Heart right ventricle (tissue), 16 donors: ENCODE results near the gene ADCY4. TPM values are rescaled to one million over a fixed set of nuclear protein-coding genes. Genes with fewer than 3 reads are reported as not detected.

ENCODE experiments used
- ATAC-seq, 8 donors: fragments of 200-7000 bp; cut with Tn5 transposase; one replicate each; pipeline ENCODE4 v1.9.1; 2020; ENCODE audit warnings: mild to moderate bottlenecking in 8 of 8, moderate library complexity in 8 of 8, moderate number of reproducible peaks in 1 of 8
- DNase-seq, 2 donors: peaks; one replicate each; pipeline ENCODE4 v3.0.0-alpha.2; 2020
- H3K27ac ChIP-seq, 10 donors: fragments of 200-600 bp; sonication (generic) in 2 of 10; one replicate each; pipeline versions ENCODE4 v1.5.0 to v1.8.0; 2020 to 2022; ENCODE audit warnings: mild to moderate bottlenecking in 3 of 10
- H3K27me3 ChIP-seq, 7 donors: fragments of 200-600 bp; one replicate each; pipeline ENCODE4 v1.8.0; 2021 to 2022; ENCODE audit warnings: mild to moderate bottlenecking in 2 of 7
- H3K36me3 ChIP-seq, 9 donors: fragments of 200-600 bp; sonication (generic) in 1 of 9; one replicate each; pipeline versions ENCODE4 v1.5.0 to v1.8.0; 2020 to 2022; ENCODE audit warnings: mild to moderate bottlenecking in 2 of 9
- H3K4me1 ChIP-seq, 9 donors: fragments of 200-600 bp; sonication (generic) in 1 of 9; one replicate each; pipeline versions ENCODE4 v1.5.0 to v1.8.0; 2020 to 2022; ENCODE audit warnings: mild to moderate bottlenecking in 4 of 9
- H3K4me3 ChIP-seq, 10 donors: fragments of 200-600 bp; sonication (generic) in 2 of 10; one replicate each; pipeline versions ENCODE4 v1.5.0 to v1.8.0; 2020 to 2022; ENCODE audit warnings: mild to moderate bottlenecking in 7 of 10, moderate library complexity in 2 of 10
- H3K9me3 ChIP-seq, 11 donors: fragments of 200-600 bp in 10 of 11; sonication (generic) in 2 of 11; one replicate each; pipeline versions ENCODE4 v1.5.0 to v1.8.0; 2013 to 2022; ENCODE audit warnings: mild to moderate bottlenecking in 2 of 11, control low read depth in 1 of 11, moderate library complexity in 1 of 11
- CTCF ChIP-seq, 9 donors: fragments of 200-600 bp; sonication (generic) in 2 of 9; IDR thresholded peaks; one replicate each; pipeline versions ENCODE4 v1.5.0 to v1.8.0; 2021 to 2022; ENCODE audit warnings: antibody characterized with exemption in 9 of 9, mild to moderate bottlenecking in 5 of 9, moderate library complexity in 1 of 9
- WGBS, 2 donors: extraction: QIAGEN DNeasy Blood & Tissue Kit; methylation state at CpG; one replicate each; pipeline ENCODE4 v1.1.7; 2013; ENCODE audit warnings: inconsistent platforms in 1 of 2; 5-methylcytosine and 5-hydroxymethylcytosine counted together
- intact Hi-C, 10 donors: fragments of 100-400 bp; cut with DNase I; formaldehyde crosslinking; loops; one replicate each; pipeline versions ENCODE4 v1.11.1 to v1.14.2; 2022
- polyA plus RNA-seq, 2 donors: library from polyadenylated mRNA; stranded (reverse); fragments of 200-250 nt; gene quantifications; one replicate each; pipeline ENCODE4 v1.2.3, GENCODE V29; 2013
- total RNA-seq, 10 donors: library from RNA; stranded (reverse); fragmentation: NEBNext Ultra II Directional in 3 of 10; extraction: Animal tissue kit (Norgen Biotek cat#: 25700) in 3 of 10; gene quantifications; one replicate each; pipeline versions ENCODE4 v1.2.1 to v1.2.4, GENCODE V29; 2021 to 2023
- donor health status: Arrhythmogenic right ventricular cardiomyopathy.
- donor health status: ischemic (EF 13 %, LVEDD 7.1; RV severe dilation, severe dysfunction).
- donor health status: healthy with polysubstance abuse.
- donor health status: DM: no; HTN: yes; CAD: no.
- donor health status: DM: no; HTN: no; CAD: no.
- donor health status: ischemic (EF 25% LVEDD 6.9; RV normal size, moderate dysfunction).
- donor health status: ischemic (EF 25% LVEDD 5.7; RV mildly dilated, moderate dysfunction).
- donor health status: healthy.
- donor health status: DM: yes; HTN: yes; CAD: no.
- donor health status: Ischemic cardiomyopathy.
- donor health status: ischemic (EF 35%, LVEDD 5.7; RV mildly dilated, moderate dysfunction).
- donor health status: nonischemic (EF 11% LVEDD 7.7; RV severe dilation, severe dysfunction).
- donor health status: DM: yes; HTN: yes; CAD: no.
- donor health status: PGD.
- donor health status: ischemic (EF 29% LVEDD 5.4; RV normal size, mild dysfunction).
- donor health status: nonischemic (EF 23%, LVEDD 6.1; RV moderate dilation, normal function).

Gene ADCY4
- total and polyA plus RNA-seq, 12 donors: 17.4 to 104 (median 23.4) TPM

GRCh38 chr14:24269368-24269767 is 65.5 kb downstream of the ADCY4 start:
- Histone ChIP-seq H3K36me3 (peaks cover 0 to 49% (median 0%) of the 10 kb centered on the region in 9 donors), H3K4me3 (no peak overlapping the region), H3K9me3 (no peaks in the 10 kb centered on the region), H3K27ac (no peak overlapping the region), H3K4me1 (peaks cover 0 to 36% (median 13%) of the 10 kb centered on the region in 9 donors), H3K27me3 (no peaks in the 10 kb centered on the region)
- TF ChIP-seq CTCF (IDR thresholded peaks at IDR 0.05): no peak
- intact Hi-C loops: no loop called here
- WGBS, 2 donors: 93 to 97% methylated on average over 8 of the region's 8 CpGs
- ATAC-seq (no peak), DNase-seq (no peak)

Other genes with a start within 250 kb of the ADCY4 start
Only the 30 nearest of the 33 such genes appear.
- 1 to 10 TPM; 1.7 to 3.5 (median 2.2) TPM for gene NRL, start 220.1 kb downstream of the ADCY4 start, total RNA-seq
- gene NRL, start 220.1 kb downstream of the ADCY4 start, polyA plus RNA-seq: 1 to 10 TPM; 1.5 to 3.3 TPM
- 100 to 1,000 TPM; 105 to 176 (median 131) TPM for gene FITM1, start 204.4 kb downstream of the ADCY4 start, total RNA-seq
- 100 to 1,000 TPM in 1 of 2 donors, 10 to 100 TPM in 1; 77.0 to 247 TPM for gene FITM1, start 204.4 kb downstream of the ADCY4 start, polyA plus RNA-seq
- gene PSME1, start 198.9 kb downstream of the ADCY4 start, total RNA-seq: 100 to 1,000 TPM in 5 of 10 donors, 10 to 100 TPM in 5; 84.3 to 341 (median 100.0) TPM
- gene PSME1, start 198.9 kb downstream of the ADCY4 start, polyA plus RNA-seq: 100 to 1,000 TPM; 138 to 149 TPM
- 10 to 100 TPM; 10.2 to 18.8 (median 13.3) TPM for gene EMC9, start 193.5 kb downstream of the ADCY4 start, total RNA-seq
- 10 to 100 TPM; 27.2 to 44.3 TPM for gene EMC9, start 193.5 kb downstream of the ADCY4 start, polyA plus RNA-seq
- 100 to 1,000 TPM in 3 of 10 donors, 10 to 100 TPM in 7; 62.6 to 347 (median 85.0) TPM for gene PSME2, start 188.5 kb downstream of the ADCY4 start, total RNA-seq
- 100 to 1,000 TPM; 124 to 290 TPM for gene PSME2, start 188.5 kb downstream of the ADCY4 start, polyA plus RNA-seq
- gene RNF31, start 187.6 kb downstream of the ADCY4 start, total RNA-seq: 10 to 100 TPM; 27.5 to 52.6 (median 34.8) TPM
- 10 to 100 TPM; 39.4 to 92.9 TPM for gene RNF31, start 187.6 kb downstream of the ADCY4 start, polyA plus RNA-seq
- gene IRF9, start 173.8 kb downstream of the ADCY4 start, total RNA-seq: 100 to 1,000 TPM in 1 of 10 donors, 10 to 100 TPM in 9; 17.7 to 147 (median 36.7) TPM
- gene IRF9, start 173.8 kb downstream of the ADCY4 start, polyA plus RNA-seq: 10 to 100 TPM; 28.2 to 64.1 TPM
- 1 to 10 TPM; 2.5 to 7.0 (median 4.3) TPM for gene REC8, start 163.0 kb downstream of the ADCY4 start, total RNA-seq
- gene REC8, start 163.0 kb downstream of the ADCY4 start, polyA plus RNA-seq: 10 to 100 TPM in 1 of 2 donors, 1 to 10 TPM in 1; 2.5 to 17.7 TPM
- 10 to 100 TPM; 10.1 to 22.5 (median 12.6) TPM for gene IPO4, start 146.3 kb downstream of the ADCY4 start, total RNA-seq
- 10 to 100 TPM in 1 of 2 donors, 1 to 10 TPM in 1; 4.4 to 23.8 TPM for gene IPO4, start 146.3 kb downstream of the ADCY4 start, polyA plus RNA-seq
- gene TM9SF1, start 139.6 kb downstream of the ADCY4 start, total RNA-seq: 10 to 100 TPM; 14.2 to 31.3 (median 18.7) TPM
- gene TM9SF1, start 139.6 kb downstream of the ADCY4 start, polyA plus RNA-seq: 10 to 100 TPM; 10.8 to 36.4 TPM
- gene TSSK4, start 129.4 kb downstream of the ADCY4 start, total RNA-seq: under 1 TPM in 1 of 10 donors, not detected in 9; 0.28 TPM
- under 1 TPM in 1 of 2 donors, not detected in 1; 0.22 TPM for gene TSSK4, start 129.4 kb downstream of the ADCY4 start, polyA plus RNA-seq
- gene CHMP4A, start 121.6 kb downstream of the ADCY4 start, total RNA-seq: 10 to 100 TPM; 23.4 to 35.3 (median 29.4) TPM
- 10 to 100 TPM; 34.3 to 80.8 TPM for gene CHMP4A, start 121.6 kb downstream of the ADCY4 start, polyA plus RNA-seq
- gene MDP1, start 119.0 kb downstream of the ADCY4 start, total RNA-seq: 10 to 100 TPM; 13.9 to 22.9 (median 18.9) TPM
- gene MDP1, start 119.0 kb downstream of the ADCY4 start, polyA plus RNA-seq: 10 to 100 TPM; 23.0 to 23.5 TPM
- 100 to 1,000 TPM; 178 to 228 (median 199) TPM for gene NEDD8, start 102.7 kb downstream of the ADCY4 start, total RNA-seq
- 100 to 1,000 TPM; 154 to 325 TPM for gene NEDD8, start 102.7 kb downstream of the ADCY4 start, polyA plus RNA-seq
- 10 to 100 TPM; 28.6 to 46.9 (median 33.5) TPM for gene GMPR2, start 102.1 kb downstream of the ADCY4 start, total RNA-seq
- gene GMPR2, start 102.1 kb downstream of the ADCY4 start, polyA plus RNA-seq: 10 to 100 TPM; 26.4 to 27.3 TPM
- gene TINF2, start 92.4 kb downstream of the ADCY4 start, total RNA-seq: 10 to 100 TPM; 36.8 to 56.4 (median 40.5) TPM
- gene TINF2, start 92.4 kb downstream of the ADCY4 start, polyA plus RNA-seq: 10 to 100 TPM; 19.3 to 44.0 TPM
- gene TGM1, start 71.9 kb downstream of the ADCY4 start, total RNA-seq: 1 to 10 TPM in 1 of 10 donors, under 1 TPM in 9; 0.17 to 2.2 (median 0.65) TPM
- gene TGM1, start 71.9 kb downstream of the ADCY4 start, polyA plus RNA-seq: under 1 TPM; 0.51 to 0.87 TPM
- gene RABGGTA, start 63.5 kb downstream of the ADCY4 start, total RNA-seq: 10 to 100 TPM; 17.4 to 30.0 (median 19.6) TPM
- gene RABGGTA, start 63.5 kb downstream of the ADCY4 start, polyA plus RNA-seq: 10 to 100 TPM; 30.6 to 37.9 TPM
- gene DHRS1, start 35.3 kb downstream of the ADCY4 start, total RNA-seq: 10 to 100 TPM in 4 of 10 donors, 1 to 10 TPM in 6; 6.9 to 11.1 (median 9.0) TPM
- gene DHRS1, start 35.3 kb downstream of the ADCY4 start, polyA plus RNA-seq: 10 to 100 TPM in 1 of 2 donors, 1 to 10 TPM in 1; 8.5 to 11.6 TPM
- gene NOP9, start 35.2 kb downstream of the ADCY4 start, total RNA-seq: 10 to 100 TPM; 22.0 to 31.9 (median 27.3) TPM
- 10 to 100 TPM; 10.7 to 10.8 TPM for gene NOP9, start 35.2 kb downstream of the ADCY4 start, polyA plus RNA-seq
- gene CIDEB, start 27.1 kb downstream of the ADCY4 start, total RNA-seq: 1 to 10 TPM; 1.9 to 6.0 (median 3.5) TPM
- 1 to 10 TPM; 4.3 to 4.8 TPM for gene CIDEB, start 27.1 kb downstream of the ADCY4 start, polyA plus RNA-seq
- gene LTB4R2, start 24.9 kb downstream of the ADCY4 start, total RNA-seq: 1 to 10 TPM in 7 of 10 donors, under 1 TPM in 3; 0.68 to 2.4 (median 1.3) TPM
- under 1 TPM; 0.51 to 0.90 TPM for gene LTB4R2, start 24.9 kb downstream of the ADCY4 start, polyA plus RNA-seq
- 1 to 10 TPM in 7 of 10 donors, under 1 TPM in 3; 0.76 to 3.1 (median 1.8) TPM for gene LTB4R, start 23.6 kb downstream of the ADCY4 start, total RNA-seq
- gene LTB4R, start 23.6 kb downstream of the ADCY4 start, polyA plus RNA-seq: 1 to 10 TPM; 3.2 to 3.7 TPM
- 1 to 10 TPM; 1.7 to 4.9 (median 3.5) TPM for gene RIPK3, start 4.9 kb upstream of the ADCY4 start, total RNA-seq
- gene RIPK3, start 4.9 kb upstream of the ADCY4 start, polyA plus RNA-seq: 1 to 10 TPM; 4.9 to 7.1 TPM
- gene NFATC4, start 33.1 kb upstream of the ADCY4 start, total RNA-seq: 10 to 100 TPM in 4 of 10 donors, 1 to 10 TPM in 6; 3.0 to 42.0 (median 7.8) TPM
- gene NFATC4, start 33.1 kb upstream of the ADCY4 start, polyA plus RNA-seq: 10 to 100 TPM; 28.7 to 69.2 TPM
- gene NYNRIN, start 63.9 kb upstream of the ADCY4 start, total RNA-seq: 1 to 10 TPM; 3.6 to 9.0 (median 6.4) TPM
- 1 to 10 TPM; 4.6 to 6.8 TPM for gene NYNRIN, start 63.9 kb upstream of the ADCY4 start, polyA plus RNA-seq
- gene CBLN3, start 94.6 kb upstream of the ADCY4 start, total RNA-seq: 1 to 10 TPM in 4 of 10 donors, under 1 TPM in 6; 0.24 to 2.5 (median 0.80) TPM
- 1 to 10 TPM; 1.0 to 1.8 TPM for gene CBLN3, start 94.6 kb upstream of the ADCY4 start, polyA plus RNA-seq
- gene KHNYN, start 94.9 kb upstream of the ADCY4 start, total RNA-seq: 10 to 100 TPM; 14.3 to 30.1 (median 17.9) TPM
- 10 to 100 TPM; 14.0 to 20.9 TPM for gene KHNYN, start 94.9 kb upstream of the ADCY4 start, polyA plus RNA-seq
- 10 to 100 TPM; 55.6 to 93.6 (median 67.4) TPM for gene SDR39U1, start 107.7 kb upstream of the ADCY4 start, total RNA-seq
- 100 to 1,000 TPM in 1 of 2 donors, 10 to 100 TPM in 1; 88.5 to 108 TPM for gene SDR39U1, start 107.7 kb upstream of the ADCY4 start, polyA plus RNA-seq
- 1 to 10 TPM in 3 of 10 donors, under 1 TPM in 5, not detected in 2; 0.26 to 1.4 (median 0.73) TPM for gene CMA1, start 173.2 kb upstream of the ADCY4 start, total RNA-seq
- gene CMA1, start 173.2 kb upstream of the ADCY4 start, polyA plus RNA-seq: under 1 TPM in 1 of 2 donors, not detected in 1; 0.13 TPM